K562 (cell line): ENCODE results near the gene C1orf198. TPM values are rescaled to one million over a fixed set of nuclear protein-coding genes. Genes with fewer than 3 reads are reported as not detected.

ENCODE experiments used
- ATAC-seq: fragments of 200-7000 bp; cut with Tn5 transposase; 3 replicates; pipeline ENCODE4 v1.9.1; 2020; ENCODE audit warnings: moderate library complexity
- BruUV-seq: library from RNA; stranded (reverse); fragments of 400-500 nt; replicated peaks from 2 replicates; lab custom pipeline; 2021; lab: Mats Ljungman, UMichigan
- CTCF ChIA-PET: fragments of 300-600 bp; formaldehyde crosslinking; extraction: SDS; loops from one replicate; lab custom pipeline; 2021; ENCODE audit warnings: low intra/inter-chr PET ratio; lab: Yijun Ruan, JAX
- POLR2A ChIA-PET: fragments of 300-600, 350-650 bp; sonication (Branson Sonifier 250); formaldehyde crosslinking; extraction: SDS; loops from one replicate; lab custom pipeline; 2021; ENCODE audit warnings: antibody characterized with exemption, inconsistent platforms; lab: Yijun Ruan, JAX
- DNase-seq, 4 experiments: peaks; one replicate each; pipeline versions ENCODE4 v3.0.0 to v3.0.0-alpha.2; 2011 to 2018; ENCODE audit warnings: low spot score in 3 of 4, mixed read lengths in 3 of 4; ENCODE audit errors: extremely low read depth in 1 of 4
- FAIRE-seq: peaks from 2 replicates; lab custom pipeline; 2011; peaks lifted over from hg19 to GRCh38; lab: Jason Lieb, UNC
- H2AFZ ChIP-seq: 2 replicates; pipeline ENCODE4 v1.6.0; 2011; ENCODE audit warnings: low read depth, low read length, control low read depth, inconsistent platforms
- H3K27ac ChIP-seq: fragments of 200-600 bp; 3 replicates; pipeline ENCODE4 v1.8.0; 2011; ENCODE audit warnings: low read depth, mild to moderate bottlenecking, control low read depth, inconsistent platforms, low read length, moderate library complexity, mixed read lengths; ENCODE audit errors: extremely low read depth
- H3K27me3 ChIP-seq, 2 experiments: fragments of 300-600 bp in 1 of 2; 2 replicates in 1 of 2; 3 replicates in 1 of 2; pipeline versions ENCODE4 v1.6.0 to v1.8.0; 2011; ENCODE audit warnings: inconsistent platforms in 2 of 2, low read length in 2 of 2, mild to moderate bottlenecking in 1 of 2, mixed read lengths in 1 of 2, moderate library complexity in 1 of 2; ENCODE audit not compliant: control insufficient read depth in 2 of 2, insufficient read depth in 2 of 2
- H3K36me3 ChIP-seq: fragments of 300-600 bp; 3 replicates; pipeline ENCODE4 v1.8.0; 2011; ENCODE audit warnings: mild to moderate bottlenecking, low read length, inconsistent platforms; ENCODE audit not compliant: control insufficient read depth, insufficient read depth
- H3K4me1 ChIP-seq, 2 experiments: fragments of 200-600 bp in 1 of 2; replicated peaks in 1 of 2; 2 replicates in 1 of 2; 3 replicates in 1 of 2; pipeline versions ENCODE4 v1.5.1 to v1.8.0; 2011; ENCODE audit warnings: inconsistent platforms in 2 of 2, low read length in 2 of 2, mild to moderate bottlenecking in 1 of 2, mixed read lengths in 1 of 2, moderate library complexity in 1 of 2; ENCODE audit not compliant: control insufficient read depth in 2 of 2, insufficient read depth in 2 of 2
- H3K4me2 ChIP-seq: 2 replicates; pipeline ENCODE4 v1.6.1; 2011; ENCODE audit warnings: low read length, control low read depth, inconsistent platforms, mixed read lengths; ENCODE audit not compliant: insufficient read depth
- H3K4me3 ChIP-seq: fragments of 200-600 bp; sonication (generic), shearing (Covaris generic); 2 replicates; pipeline ENCODE4 v1.5.1; 2016; ENCODE audit warnings: control low read depth, inconsistent platforms
- H3K79me2 ChIP-seq: fragments of 200-600 bp; 3 replicates; pipeline ENCODE4 v1.8.0; 2011; ENCODE audit warnings: low read length, inconsistent platforms; ENCODE audit not compliant: control insufficient read depth, insufficient read depth
- H3K9ac ChIP-seq, 2 experiments: 2 replicates each; pipeline versions ENCODE4 v1.6.0 to v1.6.1; 2011; ENCODE audit warnings: low read depth in 2 of 2, low read length in 2 of 2, control low read depth in 1 of 2, inconsistent platforms in 1 of 2, mild to moderate bottlenecking in 1 of 2, mixed read lengths in 1 of 2; ENCODE audit not compliant: insufficient read depth in 1 of 2
- H3K9me1 ChIP-seq: one replicate; pipeline ENCODE4 v1.6.0; 2011; ENCODE audit warnings: inconsistent platforms, mild to moderate bottlenecking, low read length, moderate library complexity; ENCODE audit not compliant: control insufficient read depth, insufficient read depth
- H3K9me3 ChIP-seq: replicated peaks from 2 replicates; pipeline ENCODE4 v1.5.1; 2011; ENCODE audit warnings: low read depth, low read length, inconsistent platforms; ENCODE audit not compliant: control insufficient read depth, insufficient read depth
- H4K20me1 ChIP-seq: replicated peaks from 2 replicates; pipeline ENCODE4 v1.6.1; 2011; ENCODE audit warnings: low read length, inconsistent platforms, mixed read lengths; ENCODE audit not compliant: control insufficient read depth, insufficient read depth
- CBX8 ChIP-seq: fragments of 200-600 bp; sonication (generic); IDR thresholded peaks from 2 replicates; pipeline ENCODE4 v1.6.1; 2012; ENCODE audit warnings: borderline replicate concordance, mixed run types, low read depth, mild to moderate bottlenecking, moderate library complexity, mixed read lengths, low read length, control low read depth, inconsistent platforms; ENCODE audit not compliant: poor library complexity, severe bottlenecking; ENCODE audit errors: extremely low read depth
- E2F4 ChIP-seq: sonication (generic); formaldehyde crosslinking; IDR thresholded peaks from 2 replicates; pipeline ENCODE4 v1.8.0; 2022; ENCODE audit warnings: mild to moderate bottlenecking, low read depth, missing genetic modification reagents
- EWSR1 ChIP-seq: fragments of 450-650 bp; IDR thresholded peaks from 2 replicates; pipeline ENCODE4 v1.6.1; 2018; ENCODE audit warnings: borderline replicate concordance, mild to moderate bottlenecking, low read depth, moderate library complexity; ENCODE audit not compliant: partially characterized antibody
- KLF6 ChIP-seq: fragments of 250-450 bp; sonication (Bioruptor Pico); IDR thresholded peaks from 2 replicates; pipeline ENCODE4 v1.4.0; 2020; ENCODE audit warnings: mild to moderate bottlenecking, moderate library complexity, borderline replicate concordance
- MCM2 ChIP-seq: fragments of 450-650 bp; IDR thresholded peaks from 2 replicates; pipeline ENCODE4 v1.6.1; 2017; ENCODE audit warnings: low read depth, mild to moderate bottlenecking
- MTF1 ChIP-seq: fragments of 250-450 bp; sonication (Bioruptor Pico); IDR thresholded peaks from 2 replicates; pipeline ENCODE4 v1.9.0; 2021; ENCODE audit warnings: moderate library complexity, mild to moderate bottlenecking, inconsistent platforms, borderline replicate concordance
- MYC ChIP-seq, 2 experiments: fragments of 250-450 bp in 1 of 2; sonication (Bioruptor Pico) in 1 of 2; IDR thresholded peaks; 2 replicates each; pipeline versions ENCODE4 v1.5.1 to v1.6.1; 2012 to 2021; ENCODE audit warnings: low read depth in 2 of 2, borderline replicate concordance in 1 of 2, improper control_type of control experiment in 1 of 2, low read length in 1 of 2, mild to moderate bottlenecking in 1 of 2, moderate library complexity in 1 of 2
- NELFE ChIP-seq: IDR thresholded peaks from 2 replicates; pipeline ENCODE4 v1.6.1; 2011; ENCODE audit warnings: mild to moderate bottlenecking; ENCODE audit not compliant: insufficient read depth, insufficient read length
- NR2C1 ChIP-seq, 2 experiments: fragments of 450-650 bp; IDR thresholded peaks; 2 replicates each; pipeline ENCODE4 v1.6.1; 2017; ENCODE audit warnings: mild to moderate bottlenecking in 2 of 2, antibody characterized with exemption in 1 of 2, inconsistent platforms in 1 of 2, missing compliant biosample characterization in 1 of 2, missing genetic modification characterization in 1 of 2
- PATZ1 ChIP-seq: fragments of 250-450 bp; sonication (Bioruptor Pico); IDR thresholded peaks from 2 replicates; pipeline ENCODE4 v1.5.0; 2020; ENCODE audit warnings: mild to moderate bottlenecking, borderline replicate concordance
- PRMT5 ChIP-seq: sonication (generic); formaldehyde crosslinking; IDR thresholded peaks from 2 replicates; pipeline ENCODE4 v1.5.0; 2020; ENCODE audit warnings: missing genetic modification reagents
- THRAP3 ChIP-seq: fragments of 450-650 bp; IDR thresholded peaks from 2 replicates; pipeline ENCODE4 v1.6.1; 2016; ENCODE audit warnings: mild to moderate bottlenecking, inconsistent platforms, borderline replicate concordance
- TSC22D4 ChIP-seq: fragments of 450-650 bp; IDR thresholded peaks from 2 replicates; pipeline ENCODE4 v1.6.1; 2016; ENCODE audit warnings: missing genetic modification characterization, missing biosample characterization, control low read depth
- ZNF224 ChIP-seq: sonication (generic); formaldehyde crosslinking; IDR thresholded peaks from 2 replicates; pipeline ENCODE4 v1.8.0; 2022; ENCODE audit warnings: mild to moderate bottlenecking, missing genetic modification reagents
- ZNF280A ChIP-seq: fragments of 450-650 bp; IDR thresholded peaks from 2 replicates; pipeline ENCODE4 v1.6.1; 2018; ENCODE audit warnings: mild to moderate bottlenecking, low read depth; ENCODE audit not compliant: partially characterized antibody
- WGBS: fragments of 100-300 bp; shearing (Covaris generic); methylation state at CpG from one replicate; pipeline ENCODE4 v1.1.6; 2016; ENCODE audit warnings: low coverage, mixed read lengths; ENCODE audit not compliant: insufficient coverage; ENCODE audit errors: missing lambda C conversion rate; 5-methylcytosine and 5-hydroxymethylcytosine counted together
- in situ Hi-C: fragments of 300-500 bp; cut with MboI; formaldehyde crosslinking; loops from 4 replicates; pipeline ENCODE4 v1.15.0; 2018; ENCODE audit warnings: inconsistent platforms, mixed read lengths
- intact Hi-C: fragments of 100-400 bp; cut with micrococcal nuclease; formaldehyde crosslinking; loops from 2 replicates; pipeline ENCODE4 v1.14.2; 2022
- polyA plus RNA-seq, 8 experiments: library from polyadenylated mRNA; depleted of rRNA in 4 of 8; stranded (reverse) in 5 of 8; unstranded in 3 of 8; fragments of >200 nt; fragmentation: Nextera tagmentation in 2 of 8; fragmentation: Illumina TruSeq in 1 of 8; extraction: Ambion mirVana in 2 of 8; extraction: Trizol in 1 of 8; gene quantifications; 2 replicates each; pipeline versions ENCODE4 v1.2.1 to v1.2.3, GENCODE V29; 2011 to 2014; ENCODE audit warnings: inconsistent platforms in 1 of 8, missing spikeins in 1 of 8
- total RNA-seq, 7 experiments: library from RNA; depleted of rRNA in 6 of 7; stranded (reverse); fragments of >200 nt in 6 of 7; fragmentation: Illumina TruSeq in 2 of 7; extraction: Trizol in 2 of 7; gene quantifications; 2 replicates each; pipeline versions ENCODE4 v1.2.1 to v1.2.3, GENCODE V29; 2011 to 2021; ENCODE audit warnings: low replicate concordance in 1 of 7

The C1orf198 gene
- total and polyA plus RNA-seq, 9 of the 15 experiments (the other 6 are each of a cell fraction or from before 2014, with no cell fraction given) = 2.0 to 15.1 (median 10.4) TPM

- Histone ChIP-seq H3K9me1 (no peaks in the 10 kb centered on the region), H3K9me3 (no peaks in the 10 kb centered on the region), H3K79me2 (no peaks in the 10 kb centered on the region), H3K27me3 (peaks cover 44 to 50% of the 10 kb centered on the region in 2 experiments), H4K20me1 (0 out of 2 replicates have a peak, but pooled peaks cover 5% of the 10 kb centered on the region), H3K36me3 (no peaks in the 10 kb centered on the region), H2AFZ (no peak overlapping the region), H3K4me1 (no peaks in the 10 kb centered on the region), H3K9ac (no peak overlapping the region), H3K4me2 (no peak overlapping the region), H3K4me3 (no peak overlapping the region), H3K27ac (no peak overlapping the region)
- no peak for ATAC-seq
- WGBS = 0% methylated on average over 2 of the region's 2 CpGs
- no peak for FAIRE-seq
- CTCF ChIA-PET = no interaction called here
- POLR2A ChIA-PET = interaction anchor here (0.6 to 3.3 kb wide), 5 partner anchors 9 to 923 kb away, joined by 3 to 17 read pairs (median 6); no protein-coding TSS in a partner anchor
- no peak for DNase-seq
- in situ Hi-C loops (no loop called here), intact Hi-C loops (no loop called here)
- no peak for TF ChIP-seq THRAP3
- TF ChIP-seq NELFE = no peak
- TF ChIP-seq PRMT5 (CRISPR knock-in tag) = no peak
- TF ChIP-seq TSC22D4 (tag) = no peak
- no peak for TF ChIP-seq CBX8
- TF ChIP-seq ZNF224 (CRISPR knock-in tag) = no peak
- TF ChIP-seq EWSR1 = no peak
- no peak for TF ChIP-seq ZNF280A
- TF ChIP-seq MTF1 (CRISPR knock-in tag) = no peak
- no peak for TF ChIP-seq PATZ1 (CRISPR knock-in tag)
- no peak for TF ChIP-seq MCM2
- TF ChIP-seq MYC (IDR thresholded peaks at IDR 0.05; ENCODE audit: low read depth, low read length) = no peak
- no peak for TF ChIP-seq MYC (CRISPR knock-in tag; IDR thresholded peaks at IDR 0.05; ENCODE audit: borderline replicate concordance, low read depth)
- no peak for TF ChIP-seq NR2C1 (IDR thresholded peaks at IDR 0.05)
- TF ChIP-seq NR2C1 (tag; IDR thresholded peaks at IDR 0.05) = no peak
- no peak for TF ChIP-seq KLF6 (CRISPR knock-in tag)
- no peak for TF ChIP-seq E2F4
- BruUV-seq = no TSS peak
These were observed 27.1 kb upstream of the C1orf198 start for GRCh38 chr1:230895452-230895851.
